SK-N-SH (cell line): Measurements from ENCODE around the gene NR2F6. TPM values are rescaled to one million over a fixed set of nuclear protein-coding genes. Genes with fewer than 3 reads are reported as not detected.
"Not testable (repeated sequence)": the region's sequence is repeated elsewhere in the genome, so short reads cannot be mapped to it uniquely, and the experiment has no call there.

ENCODE experiments used
- CTCF ChIA-PET: fragments of 300-600, 350-600 bp; formaldehyde crosslinking; extraction: SDS; loops from one replicate; lab custom pipeline; 2021; lab: Yijun Ruan, JAX
- POLR2A ChIA-PET: fragments of 350-600 bp; sonication (Branson Sonifier 250); formaldehyde crosslinking; extraction: SDS; loops from one replicate; lab custom pipeline; 2020; ENCODE audit warnings: antibody characterized with exemption, inconsistent platforms; lab: Yijun Ruan, JAX
- DNase-seq: peaks from one replicate; pipeline ENCODE4 v3.0.0; 2012
- H2AFZ ChIP-seq: fragments of 200-600 bp; sonication (generic); 2 replicates; pipeline ENCODE4 v1.8.1; 2016; ENCODE audit warnings: antibody characterized with exemption, mild to moderate bottlenecking, low read depth
- H3F3A ChIP-seq: fragments of 200-600 bp; sonication (generic); replicated peaks from 2 replicates; pipeline ENCODE3; 2016; ENCODE audit warnings: antibody characterized with exemption, mild to moderate bottlenecking; ENCODE audit not compliant: insufficient read depth
- H3K27ac ChIP-seq, 2 experiments: fragments of 200-500 bp in 1 of 2; fragments of 200-600 bp in 1 of 2; sonication (Bioruptor generic) in 1 of 2; sonication (generic), shearing (Covaris generic) in 1 of 2; 2 replicates each; pipeline versions ENCODE4 v1.5.1 to v1.6.1; 2014 to 2016; ENCODE audit warnings: low read depth in 2 of 2, inconsistent platforms in 1 of 2, low read length in 1 of 2, mild to moderate bottlenecking in 1 of 2, mixed read lengths in 1 of 2
- H3K27me3 ChIP-seq: fragments of 200-600 bp; sonication (generic), shearing (Covaris generic); 2 replicates; pipeline ENCODE4 v1.6.1; 2016; ENCODE audit warnings: mixed run types; ENCODE audit not compliant: insufficient read depth
- H3K36me3 ChIP-seq, 2 experiments: fragments of 200-500 bp in 1 of 2; fragments of 200-600 bp in 1 of 2; sonication (Bioruptor generic) in 1 of 2; sonication (generic) in 1 of 2; replicated peaks in 1 of 2; 2 replicates each; pipeline versions ENCODE3 to v1.5.1; 2014 to 2016; ENCODE audit warnings: low read length in 1 of 2, mild to moderate bottlenecking in 1 of 2; ENCODE audit not compliant: insufficient read depth in 2 of 2, control insufficient read depth in 1 of 2
- H3K4me1 ChIP-seq, 2 experiments: fragments of 200-500 bp in 1 of 2; fragments of 200-600 bp in 1 of 2; sonication (Bioruptor generic) in 1 of 2; sonication (generic), shearing (Covaris generic) in 1 of 2; 2 replicates each; pipeline versions ENCODE4 v1.5.1 to v1.6.1; 2014 to 2016; ENCODE audit warnings: low read depth in 1 of 2, low read length in 1 of 2, mixed run types in 1 of 2; ENCODE audit not compliant: insufficient read depth in 2 of 2, control insufficient read depth in 1 of 2
- H3K4me2 ChIP-seq: fragments of 200-600 bp; sonication (generic), shearing (Covaris generic); 2 replicates; pipeline ENCODE4 v1.6.1; 2017; ENCODE audit warnings: mixed run types
- H3K4me3 ChIP-seq, 2 experiments: fragments of 200-500 bp in 1 of 2; fragments of 200-600 bp in 1 of 2; sonication (Bioruptor generic) in 1 of 2; sonication (generic), shearing (Covaris generic) in 1 of 2; 2 replicates each; pipeline versions ENCODE4 v1.5.1 to v1.8.1; 2014 to 2016; ENCODE audit warnings: low read depth in 2 of 2, inconsistent platforms in 1 of 2, low read length in 1 of 2, mild to moderate bottlenecking in 1 of 2, mixed read lengths in 1 of 2, moderate library complexity in 1 of 2
- H3K79me2 ChIP-seq: fragments of 200-600 bp; sonication (generic); 2 replicates; pipeline ENCODE4 v1.8.1; 2017; ENCODE audit warnings: mild to moderate bottlenecking; ENCODE audit not compliant: insufficient read depth
- H3K9ac ChIP-seq: fragments of 200-600 bp; sonication (generic); 2 replicates; pipeline ENCODE4 v1.6.1; 2017; ENCODE audit warnings: mixed run types
- H3K9me2 ChIP-seq: fragments of 200-600 bp; sonication (generic); 2 replicates; pipeline ENCODE4 v1.6.1; 2017; ENCODE audit warnings: mixed run types
- H3K9me3 ChIP-seq: fragments of 200-600 bp; sonication (generic); 2 replicates; pipeline ENCODE4 v1.6.1; 2017; ENCODE audit warnings: mixed run types, mild to moderate bottlenecking, moderate library complexity
- H4K20me1 ChIP-seq: fragments of 200-600 bp; sonication (generic); 2 replicates; pipeline ENCODE4 v1.6.1; 2017; ENCODE audit warnings: mild to moderate bottlenecking, mixed run types; ENCODE audit not compliant: insufficient read depth
- EP300 ChIP-seq, 2 experiments: IDR thresholded peaks; 2 replicates each; pipeline versions ENCODE4 v1.4.0 to v1.6.1; 2012; ENCODE audit warnings: borderline replicate concordance in 1 of 2, low read depth in 1 of 2, low read length in 1 of 2
- FOXM1 ChIP-seq: IDR thresholded peaks from 2 replicates; pipeline ENCODE4 v1.4.0; 2012; ENCODE audit warnings: low read depth, mild to moderate bottlenecking
- GABPA ChIP-seq: IDR thresholded peaks from 2 replicates; pipeline ENCODE4 v1.4.0; 2012; ENCODE audit warnings: low read depth, mild to moderate bottlenecking
- GATA2 ChIP-seq: sonication (generic); formaldehyde crosslinking; IDR thresholded peaks from 2 replicates; pipeline ENCODE4 v1.5.0; 2020; ENCODE audit warnings: mild to moderate bottlenecking, missing genetic modification reagents
- IRF3 ChIP-seq: fragments of 150-350 bp; IDR thresholded peaks from 2 replicates; pipeline ENCODE4 v1.6.1; 2016; ENCODE audit warnings: mild to moderate bottlenecking, low read depth, low read length
- JUND ChIP-seq: IDR thresholded peaks from 2 replicates; pipeline ENCODE4 v1.4.0; 2012
- MXI1 ChIP-seq: IDR thresholded peaks from 2 replicates; pipeline ENCODE4 v1.6.1; 2012; ENCODE audit warnings: mild to moderate bottlenecking, low read depth, low read length, improper control_type of control experiment
- NFIC ChIP-seq: IDR thresholded peaks from 2 replicates; pipeline ENCODE4 v1.4.0; 2012; ENCODE audit warnings: borderline replicate concordance
- NRF1 ChIP-seq: IDR thresholded peaks from 2 replicates; pipeline ENCODE4 v1.6.1; 2012; ENCODE audit warnings: low read depth, mild to moderate bottlenecking, low read length
- POLR2AphosphoS5 ChIP-seq: IDR thresholded peaks from 2 replicates; pipeline ENCODE4 v1.6.1; 2012; ENCODE audit warnings: low read depth, low read length
- RCOR1 ChIP-seq: fragments of 150-350 bp; IDR thresholded peaks from 2 replicates; pipeline ENCODE4 v1.6.1; 2017; ENCODE audit warnings: antibody characterized with exemption, low read length
- RFX5 ChIP-seq: IDR thresholded peaks from 2 replicates; pipeline ENCODE4 v1.6.1; 2012; ENCODE audit warnings: mild to moderate bottlenecking, improper control_type of control experiment, low read length
- SIN3A ChIP-seq: IDR thresholded peaks from 2 replicates; pipeline ENCODE4 v1.6.1; 2012; ENCODE audit warnings: low read depth, mild to moderate bottlenecking, low read length, moderate library complexity, borderline replicate concordance
- SMC3 ChIP-seq: IDR thresholded peaks from 2 replicates; pipeline ENCODE4 v1.6.1; 2012; ENCODE audit warnings: low read depth, low read length, improper control_type of control experiment
- USF1 ChIP-seq: IDR thresholded peaks from 2 replicates; pipeline ENCODE4 v1.4.0; 2012; ENCODE audit warnings: low read depth, borderline replicate concordance
- YY1 ChIP-seq: IDR thresholded peaks from 2 replicates; pipeline ENCODE4 v1.4.0; 2012; ENCODE audit warnings: low read depth, mild to moderate bottlenecking
- ZBTB33 ChIP-seq: IDR thresholded peaks from 2 replicates; pipeline ENCODE4 v1.4.0; 2012; ENCODE audit warnings: low read depth, borderline replicate concordance
- WGBS: methylation state at CpG from one replicate; pipeline ENCODE4 v1.1.6; 2017; ENCODE audit warnings: low lambda C conversion rate; 5-methylcytosine and 5-hydroxymethylcytosine counted together
- polyA plus RNA-seq, 3 experiments: library from polyadenylated mRNA; depleted of rRNA; stranded (reverse); fragments of >200 nt; gene quantifications; 2 replicates each; pipeline ENCODE4 v1.2.3, GENCODE V29; 2012
- TF ChIP-seq, protein P1 (sequence below): fragments of 150-350 bp; IDR thresholded peaks from 2 replicates; pipeline ENCODE4 v1.6.1; 2017; ENCODE audit warnings: antibody characterized with exemption, low read length, low read depth, borderline replicate concordance

The NR2F6 gene
- polyA plus RNA-seq, 1 of the 3 experiments (the other 2 are of a cell fraction), result 37.3 TPM

GRCh38 chr19:17194608-17195007 is 51.1 kb downstream of the NR2F6 start:
- no peak overlapping the region for H3K4me2 ChIP-seq
- no peaks in the 10 kb centered on the region for H3K27me3 ChIP-seq
- no peak overlapping the region for H3K27ac ChIP-seq
- ChIA-PET POLR2A (no interaction called here), CTCF (interaction anchor here (0.8 kb wide), 1 partner anchor 11 kb away, joined by 3 read pairs; no protein-coding TSS in a partner anchor)
- H3K4me1 ChIP-seq, result no peaks in the 10 kb centered on the region
- no peaks in the 10 kb centered on the region for H3K9me3 ChIP-seq
- no peaks in the 10 kb centered on the region for H3F3A ChIP-seq
- WGBS, result 97% methylated on average over 16 of the region's 16 CpGs
- H3K79me2 ChIP-seq, result no peaks in the 10 kb centered on the region
- no peaks in the 10 kb centered on the region for H3K9me2 ChIP-seq
- no peak overlapping the region for H2AFZ ChIP-seq
- TF ChIP-seq MXI1 (no peak), IRF3 (no peak), POLR2AphosphoS5 (no peak), ZBTB33 (no peak), RCOR1 (no peak), NRF1 (no peak)
- H3K9ac ChIP-seq, result no peak overlapping the region
- H3K4me3 ChIP-seq, result no peak overlapping the region
- no peak for DNase-seq
- no peaks in the 10 kb centered on the region for H4K20me1 ChIP-seq
- peaks cover 5 to 37% of the 10 kb centered on the region in 2 experiments for H3K36me3 ChIP-seq

DNA sequence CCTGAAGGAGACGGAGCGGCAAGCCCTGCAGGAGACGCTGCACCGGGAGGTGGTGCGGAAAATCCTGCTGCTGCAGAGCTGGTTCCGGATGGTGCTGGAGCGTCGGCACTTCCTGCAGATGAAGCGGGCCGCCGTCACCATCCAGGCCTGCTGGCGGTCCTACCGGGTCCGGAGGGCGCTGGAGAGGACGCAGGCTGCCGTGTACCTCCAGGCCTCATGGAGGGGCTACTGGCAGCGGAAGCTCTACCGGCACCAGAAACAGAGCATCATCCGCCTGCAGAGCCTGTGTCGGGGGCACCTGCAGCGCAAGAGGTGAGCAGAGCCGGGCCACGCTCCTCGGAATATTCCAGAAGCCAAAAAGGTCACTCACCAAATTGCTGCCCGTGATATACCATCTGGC is 53.0 kb downstream of the NR2F6 start:
- POLR2A ChIA-PET, result no interaction called here
- H3K36me3 ChIP-seq, result peaks cover 21 to 38% of the 10 kb centered on the region in 2 experiments
- no peaks in the 10 kb centered on the region for H3K9me2 ChIP-seq
- WGBS, result 98% methylated on average over 19 of the region's 26 CpGs
- H3K9ac ChIP-seq, result no peak overlapping the region
- TF ChIP-seq EP300 (IDR thresholded peaks at IDR 0.05; ENCODE audit: borderline replicate concordance in 1 of 2, low read depth in 1 of 2, low read length in 1 of 2) (no peak), RFX5 (no peak), POLR2AphosphoS5 (no peak), NRF1 (no peak), USF1 (no peak), SMC3 (no peak), MXI1 (no peak), YY1 (no peak), GABPA (no peak), NFIC (no peak), SIN3A (no peak), JUND (no peak), FOXM1 (no peak), GATA2 (no peak)
- TF ChIP-seq, protein P1, sequence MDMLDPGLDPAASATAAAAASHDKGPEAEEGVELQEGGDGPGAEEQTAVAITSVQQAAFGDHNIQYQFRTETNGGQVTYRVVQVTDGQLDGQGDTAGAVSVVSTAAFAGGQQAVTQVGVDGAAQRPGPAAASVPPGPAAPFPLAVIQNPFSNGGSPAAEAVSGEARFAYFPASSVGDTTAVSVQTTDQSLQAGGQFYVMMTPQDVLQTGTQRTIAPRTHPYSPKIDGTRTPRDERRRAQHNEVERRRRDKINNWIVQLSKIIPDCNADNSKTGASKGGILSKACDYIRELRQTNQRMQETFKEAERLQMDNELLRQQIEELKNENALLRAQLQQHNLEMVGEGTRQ, result no peak
- H3K4me3 ChIP-seq, result no peak overlapping the region
- no peak for DNase-seq
- no peaks in the 10 kb centered on the region for H4K20me1 ChIP-seq
- CTCF ChIA-PET, result interaction anchor here (1.1 kb wide), 1 partner anchor 12 kb away, joined by 3 read pairs; no protein-coding TSS in a partner anchor
- H3K9me3 ChIP-seq, result no peaks in the 10 kb centered on the region
- H3K27me3 ChIP-seq, result no peaks in the 10 kb centered on the region
- H3K79me2 ChIP-seq, result no peaks in the 10 kb centered on the region
- H2AFZ ChIP-seq, result no peak overlapping the region
- no peaks in the 10 kb centered on the region for H3F3A ChIP-seq
- H3K4me1 ChIP-seq, result no peaks in the 10 kb centered on the region
- H3K4me2 ChIP-seq, result no peak overlapping the region
- no peak overlapping the region for H3K27ac ChIP-seq

DNA sequence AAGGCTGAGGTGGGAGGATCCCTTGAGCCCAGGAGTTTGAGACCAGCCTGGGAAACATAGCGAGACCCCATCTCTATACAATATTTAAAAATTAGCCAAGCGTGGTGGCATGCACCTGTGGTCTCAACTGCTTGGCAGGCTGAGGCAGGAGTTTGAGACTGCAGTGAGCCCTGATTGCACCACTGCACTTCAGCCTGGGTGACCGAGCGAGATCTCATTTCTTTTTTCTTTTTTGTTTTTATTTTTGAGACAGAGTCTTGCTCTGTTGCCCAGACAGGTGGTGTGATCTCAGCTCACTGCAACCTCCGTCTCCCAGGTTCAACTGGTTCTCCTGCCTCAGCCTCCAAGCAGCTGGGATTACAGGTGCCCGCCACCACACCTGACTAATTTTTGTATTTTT is 54.0 kb downstream of the NR2F6 start:
- H2AFZ ChIP-seq, H3K4me1 ChIP-seq, DNase-seq, H3K4me3 ChIP-seq, H3K27me3 ChIP-seq, CTCF ChIA-PET, H3K9me3 ChIP-seq, H3F3A ChIP-seq, H3K9ac ChIP-seq, H3K4me2 ChIP-seq, H4K20me1 ChIP-seq, H3K79me2 ChIP-seq, H3K27ac ChIP-seq, H3K9me2 ChIP-seq: not testable (repeated sequence)
- H3K36me3 ChIP-seq, result peaks cover 25 to 40% of the 10 kb centered on the region in 2 experiments
- POLR2A ChIA-PET, result interaction anchor here (0.6 kb wide), 1 partner anchor 23 kb away, joined by 3 read pairs; no protein-coding TSS in a partner anchor
- 85% methylated on average over 6 of the region's 6 CpGs for WGBS
